ENCODE results near the gene SH2B3.

The SH2B3 gene

GRCh38 chr12:111429828-111430432, 24.2 kb downstream of the SH2B3 start:
- DNase-seq, result no peak

- DNase-seq, result no peak
Observed at GRCh38 chr12:111430433-111431353, 25.0 kb downstream of the SH2B3 start.

DNA sequence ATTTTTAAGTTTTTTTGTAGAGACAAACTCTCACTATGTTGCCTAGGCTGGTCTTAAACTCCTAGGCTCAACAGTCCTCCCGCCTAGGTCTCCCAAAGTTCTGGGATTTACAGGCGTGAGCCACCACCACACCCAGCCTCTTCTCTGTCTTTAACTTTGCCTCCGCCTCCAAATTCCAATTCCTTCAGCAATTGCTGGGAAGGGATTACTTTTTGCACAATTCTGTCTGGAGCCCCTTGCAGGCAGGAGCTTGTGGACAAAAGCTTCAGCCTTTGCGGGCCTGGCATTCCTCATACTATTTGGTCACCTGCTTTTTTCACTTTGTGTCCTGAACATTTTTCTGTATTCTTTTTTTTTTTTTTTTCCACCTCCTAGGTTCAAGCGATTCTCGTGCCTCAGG, 26.0 kb downstream of the SH2B3 start:
- DNase-seq, result no peak

GRCh38 chr12:111434049-111434448, 28.3 kb downstream of the SH2B3 start:
- DNase-seq, result no peak

DNA sequence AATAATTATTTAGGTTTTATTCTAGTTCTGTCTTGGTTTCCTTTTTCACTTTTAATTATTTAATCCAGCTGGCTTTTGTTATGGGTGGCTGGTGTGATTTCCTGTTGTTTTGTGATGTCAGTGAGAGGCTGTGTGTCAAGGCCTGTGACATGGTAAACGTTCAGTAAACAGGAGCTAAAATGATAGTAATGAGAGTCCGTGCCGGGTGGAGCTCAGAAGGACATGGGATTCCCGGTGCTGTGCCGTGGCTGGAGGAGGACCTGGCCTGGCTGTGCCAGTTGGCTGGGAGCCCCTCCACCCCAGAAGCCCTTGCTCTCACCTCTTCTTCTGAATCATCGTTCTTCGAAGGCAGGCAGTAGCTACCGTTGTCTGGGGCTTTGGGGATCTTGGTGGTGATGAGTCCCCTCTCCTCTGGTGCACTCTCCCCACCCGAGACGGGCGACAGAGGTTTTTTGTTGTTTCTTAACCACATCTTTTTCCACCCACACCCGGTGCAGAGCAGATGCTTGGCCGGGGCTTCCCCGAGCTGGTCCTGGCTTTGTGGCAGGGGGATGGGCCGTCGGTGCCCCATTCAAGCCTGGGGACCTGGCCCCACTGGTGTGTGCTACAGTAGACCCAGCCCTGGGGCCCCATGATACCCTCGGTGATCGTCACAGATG, 29.1 kb downstream of the SH2B3 start:
- DNase-seq, result peak; percentile 49

GRCh38 chr12:111435661-111436201, 30.0 kb downstream of the SH2B3 start:
- DNase-seq, result no peak

- no peak for DNase-seq
Observed at GRCh38 chr12:111436266-111436665, 30.5 kb downstream of the SH2B3 start.

DNA sequence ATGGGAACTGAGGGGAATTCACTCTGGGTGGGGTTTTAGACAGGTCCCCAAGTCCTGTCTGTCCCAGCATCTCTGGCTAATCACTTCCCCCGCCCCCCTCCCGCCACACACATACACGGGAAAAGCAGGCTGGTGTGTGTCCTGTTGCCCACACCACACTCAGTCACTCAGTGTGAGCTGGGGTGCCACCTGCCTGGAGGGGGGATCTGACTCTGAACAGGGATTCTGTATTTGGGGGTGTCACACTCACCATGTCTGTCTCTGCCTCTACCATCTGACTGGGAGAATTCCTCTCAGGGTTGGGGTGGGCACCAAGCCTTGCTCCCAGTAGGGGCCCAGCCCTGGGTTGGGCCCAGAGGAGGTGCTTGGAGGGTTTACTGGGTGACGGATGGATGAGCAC, 31.1 kb downstream of the SH2B3 start:
- DNase-seq, result no peak

- peak; percentile 76 for DNase-seq
Observed at GRCh38 chr12:111437816-111438454, 32.2 kb downstream of the SH2B3 start.

DNA sequence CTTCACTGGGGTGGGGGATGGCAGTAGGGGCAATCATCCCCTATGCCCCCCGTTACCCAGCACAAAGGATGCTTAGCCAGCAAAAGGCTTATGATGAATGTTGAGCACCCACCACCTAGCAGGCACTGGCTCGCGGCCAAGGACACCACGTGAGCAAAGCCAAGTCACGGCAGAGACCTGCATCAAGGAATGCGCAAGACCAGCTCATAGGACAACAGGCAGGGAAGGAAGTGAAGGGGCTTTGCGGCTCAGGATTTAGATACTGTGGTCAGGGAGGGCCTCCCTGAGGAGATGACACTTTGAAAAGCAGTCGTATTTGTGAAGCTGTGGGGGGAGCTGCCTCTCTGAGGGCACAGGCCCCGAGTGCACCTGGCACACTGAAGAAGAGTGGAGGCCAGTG, 32.8 kb downstream of the SH2B3 start:
- DNase-seq, result peak; percentile 41

GRCh38 chr12:111439657-111440151, 34.0 kb downstream of the SH2B3 start:
- DNase-seq, result no peak

- no peak for DNase-seq
Observed at GRCh38 chr12:111440152-111440551, 34.4 kb downstream of the SH2B3 start.

DNA sequence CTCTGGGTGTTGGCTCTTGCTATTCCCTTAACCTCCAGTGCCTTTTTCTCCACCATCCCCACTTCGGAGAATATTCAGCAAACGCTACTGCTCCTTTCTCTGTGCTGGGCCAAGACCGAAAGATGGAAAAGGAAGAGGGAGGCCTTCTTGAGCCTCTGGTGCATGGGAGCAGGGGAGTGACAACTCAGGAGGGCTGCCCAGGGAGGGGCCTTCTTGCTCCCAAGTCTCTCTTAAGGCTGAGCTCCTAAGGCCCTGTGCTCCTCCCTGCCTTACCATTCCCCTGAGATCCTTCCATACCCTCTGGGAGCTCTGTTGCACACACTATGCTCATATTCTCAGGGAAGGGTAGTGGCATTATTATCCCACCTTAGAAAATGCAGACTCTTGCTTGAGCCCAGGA, 34.9 kb downstream of the SH2B3 start:
- no peak for DNase-seq

DNA sequence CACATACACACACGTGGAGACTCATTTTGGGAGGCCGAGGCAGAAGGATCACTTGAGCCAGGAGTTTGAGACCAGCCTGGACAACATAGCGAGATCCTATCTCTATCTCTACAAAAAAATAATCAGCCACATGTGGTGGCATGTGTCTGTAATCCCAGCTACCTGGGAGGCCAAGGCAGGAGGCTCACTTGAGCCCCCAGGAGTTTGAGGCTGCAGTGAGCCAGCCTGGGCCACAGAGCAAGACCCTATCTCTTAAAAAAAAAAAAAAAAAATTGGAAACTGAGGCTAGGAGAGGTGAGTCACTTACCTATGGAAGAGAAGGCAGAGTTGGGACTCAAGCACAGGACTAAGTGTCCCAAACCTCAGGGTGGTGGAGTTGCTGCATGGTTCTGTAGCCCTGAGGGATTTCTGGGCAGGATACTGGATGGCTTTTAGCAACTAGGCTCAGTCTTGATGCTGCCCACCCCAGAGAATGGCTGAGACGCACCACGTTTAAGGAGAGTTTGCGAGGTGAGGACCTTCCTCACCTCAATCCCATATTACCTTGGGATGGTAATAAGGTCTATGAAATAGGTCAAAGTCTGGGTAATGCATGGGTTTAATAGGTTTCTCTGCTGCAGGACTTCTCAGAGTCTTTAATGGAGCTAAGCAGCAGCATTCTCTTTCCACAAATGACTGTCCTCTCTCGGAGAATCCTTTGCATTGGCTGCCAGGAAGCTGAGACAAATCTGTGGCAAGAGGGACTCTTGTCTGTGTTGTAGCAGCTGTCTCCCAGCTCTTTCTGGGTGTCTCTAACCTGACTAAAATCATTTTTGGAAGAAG, 35.6 kb downstream of the SH2B3 start:
- no peak for DNase-seq

DNA sequence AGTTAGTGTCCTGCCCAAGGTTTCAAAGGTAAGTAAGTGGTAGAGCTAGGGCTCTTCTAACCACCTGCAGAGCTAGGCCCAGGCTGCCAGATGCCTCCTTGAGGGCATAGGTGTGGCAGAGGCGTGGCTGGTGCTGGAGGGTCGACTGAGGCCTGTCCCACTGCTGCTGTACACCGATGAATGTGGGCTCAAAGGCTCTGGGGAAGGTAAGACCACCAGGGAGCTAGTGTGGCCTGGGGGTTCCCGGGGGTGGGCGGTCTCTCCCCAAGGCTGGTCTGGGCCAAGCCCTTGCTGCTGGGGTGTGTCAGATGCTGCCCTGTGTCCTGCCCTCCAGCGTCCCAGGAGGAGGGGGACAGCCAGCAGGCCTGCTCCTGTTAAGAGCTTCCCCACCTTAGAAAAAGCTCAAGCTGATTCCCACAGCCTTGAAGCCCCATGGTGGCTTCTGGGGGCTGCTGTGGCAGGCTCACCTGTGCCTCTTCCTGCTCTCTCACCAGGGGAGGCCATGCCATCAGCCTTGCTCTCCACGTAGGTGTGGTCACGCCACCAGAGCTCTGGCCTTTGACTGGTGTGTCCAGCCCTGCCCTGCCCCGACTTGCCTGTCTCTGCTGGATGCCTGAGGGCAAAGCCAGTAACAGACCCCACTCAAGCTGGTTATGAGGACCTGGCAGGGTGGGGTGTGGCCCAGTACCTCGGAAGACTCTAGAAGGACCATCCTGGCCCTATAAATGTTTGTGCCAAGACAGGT, 36.8 kb downstream of the SH2B3 start:
- no peak for DNase-seq

- no peak for DNase-seq
Observed at GRCh38 chr12:111443086-111443485, 37.4 kb downstream of the SH2B3 start.

DNA sequence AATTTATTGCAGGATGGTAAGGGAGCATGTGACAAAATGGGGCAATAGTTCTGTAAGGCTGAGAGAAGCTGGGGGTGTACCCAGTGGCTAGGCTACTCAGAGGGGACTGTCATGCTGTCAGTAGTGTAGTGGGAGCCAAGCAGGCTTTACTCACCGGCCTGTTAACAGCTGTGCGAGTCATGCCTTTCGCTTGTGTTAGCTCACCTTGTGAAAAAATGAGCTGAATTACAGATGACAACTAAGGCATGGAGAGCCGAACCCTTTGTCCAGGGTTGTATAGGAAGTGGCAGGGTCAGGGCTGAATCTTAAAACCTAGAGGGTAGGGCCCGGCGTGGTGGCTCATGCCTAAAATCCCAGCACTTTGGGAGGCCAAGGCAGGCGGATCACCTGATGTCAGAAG, 37.9 kb downstream of the SH2B3 start:
- DNase-seq, result peak; percentile 48

- peak; percentile 46 for DNase-seq
Observed at GRCh38 chr12:111444314-111444924, 38.7 kb downstream of the SH2B3 start.

GRCh38 chr12:111444925-111445725, 39.4 kb downstream of the SH2B3 start:
- DNase-seq, result peak; percentile 26

Measured in fibroblast of upper back skin (primary cell).